Activated naive CD8-positive, alpha-beta T cell treated with anti-CD3 and anti-CD28 coated beads, Interleukin-2, amount 10 ng/mL, durations not matched to agents 7 days and 5 days (primary cell): ENCODE data around the gene FRMPD1. TPM values are rescaled to one million over a fixed set of nuclear protein-coding genes. Genes with fewer than 3 reads are reported as not detected.
"Not testable (repeated sequence)": the region's sequence is repeated elsewhere in the genome, so short reads cannot be mapped to it uniquely, and the experiment has no call there.

ENCODE experiments used
- ATAC-seq: fragments of 150-1000 bp; cut with Tn5 transposase; one replicate; pipeline ENCODE4 v1.10.0; 2021; ENCODE audit warnings: low read depth, moderate library complexity
- POLR2A ChIA-PET: fragments of 350-600 bp; sonication (Branson Sonifier 250); formaldehyde crosslinking; loops from one replicate; lab custom pipeline; 2021; ENCODE audit warnings: antibody characterized with exemption; lab: Charles Lee
- DNase-seq: peaks from one replicate; pipeline ENCODE4 v3.0.0; 2021
- H3K27ac Mint-ChIP-seq: one replicate; pipeline ENCODE4 v1.8.0; 2022; ENCODE audit warnings: mild to moderate bottlenecking, mixed read lengths
- H3K27me3 Mint-ChIP-seq: one replicate; pipeline ENCODE4 v1.8.0; 2022; ENCODE audit warnings: mild to moderate bottlenecking, moderate library complexity, mixed read lengths
- H3K36me3 Mint-ChIP-seq: one replicate; pipeline ENCODE4 v1.8.0; 2021; ENCODE audit warnings: mild to moderate bottlenecking, mixed read lengths
- H3K4me1 Mint-ChIP-seq: one replicate; pipeline ENCODE4 v1.8.0; 2021; ENCODE audit warnings: mixed read lengths
- H3K4me3 Mint-ChIP-seq: one replicate; pipeline ENCODE4 v1.8.0; 2022; ENCODE audit warnings: mild to moderate bottlenecking, moderate library complexity, mixed read lengths
- H3K9me3 Mint-ChIP-seq: one replicate; pipeline ENCODE4 v1.8.0; 2021; ENCODE audit warnings: mixed read lengths
- total RNA-seq, 2 experiments: library from RNA; stranded (reverse); gene quantifications; one replicate each; pipeline ENCODE4 v1.2.3, GENCODE V29; 2021

Gene FRMPD1
- total RNA-seq, 2 experiments from 2014 or later = not detected

GRCh38 chr9:37740631-37741328 lies 90.0 kb downstream of the FRMPD1 start:
- Mint-ChIP-seq H3K9me3 (no peaks in the 10 kb centered on the region), H3K4me3 (no peak overlapping the region), H3K27ac (no peak overlapping the region), H3K36me3 (no peaks in the 10 kb centered on the region), H3K27me3 (no peaks in the 10 kb centered on the region), H3K4me1 (no peaks in the 10 kb centered on the region)
- DNase-seq (no peak), ATAC-seq (no peak)
- POLR2A ChIA-PET = no interaction called here

- H3K4me3 Mint-ChIP-seq = no peak overlapping the region
- no peaks in the 10 kb centered on the region for H3K9me3 Mint-ChIP-seq
Measured at GRCh38 chr9:37745970-37746369, 95.2 kb downstream of the FRMPD1 start.

GRCh38 chr9:37746448-37747270 lies 95.9 kb downstream of the FRMPD1 start:
- no peak for DNase-seq
- Mint-ChIP-seq H3K27ac (no peak overlapping the region), H3K4me1 (no peaks in the 10 kb centered on the region), H3K36me3 (no peaks in the 10 kb centered on the region), H3K4me3 (no peak overlapping the region), H3K27me3 (no peaks in the 10 kb centered on the region), H3K9me3 (no peaks in the 10 kb centered on the region)
- no peak for ATAC-seq
- POLR2A ChIA-PET = no interaction called here

More at GRCh38 chr9:37745970-37746369, 95.2 kb downstream of the FRMPD1 start:
- POLR2A ChIA-PET = no interaction called here
- ATAC-seq (no peak), DNase-seq (no peak)
- no peaks in the 10 kb centered on the region for H3K4me1 Mint-ChIP-seq
- no peaks in the 10 kb centered on the region for H3K27me3 Mint-ChIP-seq
- no peaks in the 10 kb centered on the region for H3K36me3 Mint-ChIP-seq
- no peak overlapping the region for H3K27ac Mint-ChIP-seq

- Mint-ChIP-seq H3K27me3 (no peaks in the 10 kb centered on the region), H3K4me1 (no peaks in the 10 kb centered on the region), H3K36me3 (no peaks in the 10 kb centered on the region), H3K27ac (no peak overlapping the region), H3K9me3 (no peaks in the 10 kb centered on the region), H3K4me3 (no peak overlapping the region)
- DNase-seq = peak; percentile 56
- ATAC-seq = peak; percentile 88
- POLR2A ChIA-PET = no interaction called here
Measured at GRCh38 chr9:37747271-37747753, 96.6 kb downstream of the FRMPD1 start.

GRCh38 chr9:37749129-37749528 lies 98.4 kb downstream of the FRMPD1 start:
- Mint-ChIP-seq H3K27ac (no peak overlapping the region), H3K36me3 (no peaks in the 10 kb centered on the region), H3K27me3 (no peaks in the 10 kb centered on the region), H3K4me3 (no peak overlapping the region), H3K4me1 (peaks cover 6% of the 10 kb centered on the region), H3K9me3 (no peaks in the 10 kb centered on the region)
- no peak for ATAC-seq
- DNase-seq = no peak
- POLR2A ChIA-PET = no interaction called here

GRCh38 chr9:37751186-37751585 lies 100.4 kb downstream of the FRMPD1 start:
- peaks cover 4% of the 10 kb centered on the region for H3K36me3 Mint-ChIP-seq
- ATAC-seq (no peak), DNase-seq (no peak)
- H3K9me3 Mint-ChIP-seq = no peaks in the 10 kb centered on the region
- H3K4me1 Mint-ChIP-seq = peaks cover 18% of the 10 kb centered on the region
- no peak overlapping the region for H3K27ac Mint-ChIP-seq
- POLR2A ChIA-PET = no interaction called here
- H3K4me3 Mint-ChIP-seq = no peak overlapping the region
- no peaks in the 10 kb centered on the region for H3K27me3 Mint-ChIP-seq

- H3K9me3 Mint-ChIP-seq, ATAC-seq, H3K4me3 Mint-ChIP-seq, H3K36me3 Mint-ChIP-seq, DNase-seq, H3K27ac Mint-ChIP-seq, H3K27me3 Mint-ChIP-seq: not testable (repeated sequence)
- POLR2A ChIA-PET = interaction anchor here (1.0 kb wide), 1 partner anchor 33 kb away, joined by 3 read pairs; no protein-coding TSS in a partner anchor
- peaks cover 18% of the 10 kb centered on the region for H3K4me1 Mint-ChIP-seq
Measured at GRCh38 chr9:37751704-37752103, 101.0 kb downstream of the FRMPD1 start.

GRCh38 chr9:37752112-37752511 lies 101.4 kb downstream of the FRMPD1 start:
- DNase-seq, H3K27ac Mint-ChIP-seq, H3K4me3 Mint-ChIP-seq, H3K36me3 Mint-ChIP-seq, H3K9me3 Mint-ChIP-seq, ATAC-seq, H3K27me3 Mint-ChIP-seq: not testable (repeated sequence)
- H3K4me1 Mint-ChIP-seq = peaks cover 18% of the 10 kb centered on the region
- POLR2A ChIA-PET = interaction anchor here (1.0 to 1.2 kb wide), 3 partner anchors 32 to 267 kb away, joined by 3 read pairs; partner anchors contain the start of genes DCAF10 and POLR1E

GRCh38 chr9:37752642-37753488 lies 102.1 kb downstream of the FRMPD1 start:
- no peak for DNase-seq
- ATAC-seq = no peak

GRCh38 chr9:37753489-37754190 lies 102.9 kb downstream of the FRMPD1 start, which contains the start of gene TRMT10B:
TRMT10B (plus strand) TSS chr9:37753805; CDS start chr9:37761932, 8,127 bp downstream.
- Mint-ChIP-seq H3K27ac (peak within 1 kb of the TSS; percentile 84), H3K4me1 (peaks cover 18% of the 10 kb centered on the region), H3K36me3 (peaks cover 4% of the 10 kb centered on the region), H3K9me3 (no peaks in the 10 kb centered on the region), H3K4me3 (peak within 1 kb of the TSS; percentile 89), H3K27me3 (no peaks in the 10 kb centered on the region)
- peak; percentile 76 for DNase-seq
- POLR2A ChIA-PET = interaction anchor here (0.6 to 1.2 kb wide), 3 partner anchors 31 to 56 kb away, joined by 3 to 4 read pairs (median 3); partner anchors contain the start of genes DCAF10 and EXOSC3
- peak; percentile 88 for ATAC-seq

More at GRCh38 chr9:37752642-37753488, 102.1 kb downstream of the FRMPD1 start:
- Mint-ChIP-seq H3K9me3 (no peaks in the 10 kb centered on the region), H3K27me3 (no peaks in the 10 kb centered on the region), H3K4me3 (peak overlapping the region; percentile 89), H3K27ac (peak overlapping the region; percentile 84), H3K36me3 (peaks cover 4% of the 10 kb centered on the region), H3K4me1 (peaks cover 18% of the 10 kb centered on the region)
- POLR2A ChIA-PET = interaction anchor here (0.6 to 1.2 kb wide), 5 partner anchors 32 to 267 kb away, joined by 3 to 4 read pairs (median 3); partner anchors contain the start of genes DCAF10, EXOSC3 and POLR1E

GRCh38 chr9:37758747-37759146 lies 108.0 kb downstream of the FRMPD1 start:
- Mint-ChIP-seq H3K36me3 (peaks cover 8% of the 10 kb centered on the region), H3K4me3 (no peak overlapping the region), H3K4me1 (peaks cover 18% of the 10 kb centered on the region), H3K27me3 (no peaks in the 10 kb centered on the region), H3K27ac (no peak overlapping the region), H3K9me3 (no peaks in the 10 kb centered on the region)
- ATAC-seq = no peak
- POLR2A ChIA-PET = no interaction called here
- DNase-seq = no peak

- Mint-ChIP-seq H3K4me3 (no peak overlapping the region), H3K27ac (no peak overlapping the region), H3K27me3 (no peaks in the 10 kb centered on the region), H3K4me1 (peaks cover 5% of the 10 kb centered on the region), H3K36me3 (peaks cover 16% of the 10 kb centered on the region), H3K9me3 (no peaks in the 10 kb centered on the region)
- DNase-seq (no peak), ATAC-seq (no peak)
- POLR2A ChIA-PET = no interaction called here
Measured at GRCh38 chr9:37760416-37761161, 109.8 kb downstream of the FRMPD1 start.
